Smooth muscle cell of trachea (primary cell): Measurements from ENCODE around the gene ABRAXAS1. TPM values are rescaled to one million over a fixed set of nuclear protein-coding genes. Genes with fewer than 3 reads are reported as not detected.

Experiments
- total RNA-seq: library from RNA; depleted of rRNA; stranded (reverse); fragments of >200 nt; gene quantifications from 2 replicates; pipeline ENCODE4 v1.2.1, GENCODE V29; 2014

The ABRAXAS1 gene
- total RNA-seq: 23.8 and 26.0 TPM in 2 replicates

GRCh38 chr4:83484500-83485461 lies at the start of gene ABRAXAS1:
Gene ABRAXAS1 (minus strand): TSS chr4:83485100. CDS start chr4:83485072, 28 bp downstream.

DNA sequence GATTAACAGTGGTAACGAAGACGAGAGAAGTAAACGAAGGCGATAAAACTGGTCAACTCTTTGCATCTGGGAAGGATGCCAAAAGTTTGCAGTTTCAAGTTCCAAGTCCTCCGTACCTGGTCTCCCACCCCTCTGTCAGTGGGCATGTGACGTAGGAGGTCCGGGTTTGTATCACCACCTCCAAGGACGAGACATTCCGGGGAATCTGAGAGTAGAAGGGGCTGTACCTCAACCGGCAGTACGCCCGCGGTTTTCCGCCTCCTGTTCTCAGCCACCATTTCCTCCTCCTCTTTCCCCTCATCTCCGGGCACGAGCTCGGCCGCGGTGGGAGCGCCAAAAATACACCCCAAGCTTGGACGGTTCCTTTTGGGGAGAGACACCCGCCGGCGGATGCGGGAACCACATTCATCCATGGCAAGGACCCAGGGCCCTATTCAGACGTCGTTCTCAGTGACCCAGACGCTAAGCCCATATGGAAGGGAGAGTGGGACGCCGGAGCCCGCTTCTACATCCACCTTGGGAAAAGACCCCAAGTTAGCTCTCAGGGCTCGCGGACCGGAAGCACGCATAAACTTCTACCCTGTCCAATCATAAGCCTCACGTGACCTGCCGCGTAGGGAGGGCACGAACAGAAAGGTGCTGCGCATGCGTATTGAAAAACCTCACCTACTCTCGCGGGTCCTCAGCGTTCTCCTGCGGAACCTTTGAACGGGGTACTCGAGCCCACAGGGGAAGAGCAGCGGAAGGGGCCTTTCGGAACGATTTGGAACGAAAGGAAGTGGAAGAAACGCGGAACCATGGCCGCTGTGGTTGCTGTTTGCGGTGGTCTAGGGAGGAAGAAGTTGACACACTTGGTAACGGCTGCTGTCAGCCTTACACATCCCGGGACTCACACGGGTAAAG lies 29.4 kb downstream of the ABRAXAS1 start, which contains the start of the genes HELQ and MRPS18C:
Gene HELQ (minus strand): TSS at position 543 of the 903 bp plus-strand sequence. CDS start 130 bp downstream, at position 413.
Gene MRPS18C (plus strand): TSS at position 778 of the 903 bp plus-strand sequence. CDS start 20 bp downstream, at position 798.

Other genes starting within 250 kb of the ABRAXAS1 start
- gene COQ2, start 200.3 kb downstream of the ABRAXAS1 start, total RNA-seq: 8.9 and 25.3 TPM in 2 replicates
- gene HPSE, start 150.3 kb downstream of the ABRAXAS1 start, total RNA-seq: 0.50 and 1.6 TPM in 2 replicates
- gene HELQ, start 29.3 kb downstream of the ABRAXAS1 start, total RNA-seq: 18.6 and 22.2 TPM in 2 replicates
- gene MRPS18C, start 29.0 kb downstream of the ABRAXAS1 start, total RNA-seq: 15.4 and 36.2 TPM in 2 replicates
- 13.6 and 20.8 TPM in 2 replicates for gene GPAT3, start 51.0 kb upstream of the ABRAXAS1 start, total RNA-seq